ENCODE results near the gene PSTPIP1. TPM values are rescaled to one million over a fixed set of nuclear protein-coding genes. Genes with fewer than 3 reads are reported as not detected.

PSTPIP1 gene
- total and polyA plus RNA-seq, 10 of the 15 experiments (the other 5 are each of a cell fraction or from before 2014, with no cell fraction given): 0.50 to 29.3 (median 14.5) TPM

- TF ChIP-seq CBX3 (IDR thresholded peaks at IDR 0.05; ENCODE audit: borderline replicate concordance, low read depth): no peak
- no peak for TF ChIP-seq RBBP5 (conservative IDR thresholded peaks at IDR 0.05)
- TF ChIP-seq POLR2AphosphoS5 (IDR thresholded peaks at IDR 0.05; ENCODE audit: low read length): no peak
- TF ChIP-seq MYB (IDR thresholded peaks at IDR 0.05; ENCODE audit: borderline replicate concordance, low read depth, low read length): no peak
- no peak for TF ChIP-seq GABPA (IDR thresholded peaks at IDR 0.05; ENCODE audit: low read depth)
- TF ChIP-seq WRNIP1 (IDR thresholded peaks at IDR 0.05; ENCODE audit: borderline replicate concordance, low read depth, low read length): no peak
- TF ChIP-seq HDGF (IDR thresholded peaks at IDR 0.05): no peak
These were observed 27.0 kb downstream of the PSTPIP1 start (continued) for GRCh38 chr15:77021803-77022381.

GRCh38 chr15:77022646-77023575 lies 28.0 kb downstream of the PSTPIP1 start:
- ChIA-PET CTCF (interaction anchor here (0.6 to 17.4 kb wide), 33 partner anchors 9 to 841 kb away, joined by 3 to 483 read pairs (median 5); partner anchors contain the start of gene PSTPIP1), RAD21 (ENCODE audit: unreplicated experiment) (interaction anchor here (0.7 to 15.5 kb wide), 11 partner anchors 10 to 520 kb away, joined by 3 to 259 read pairs (median 4); no protein-coding TSS in a partner anchor), SMC1A (ENCODE audit: uncharacterized antibody, unreplicated experiment) (interaction anchor here (0.6 to 22.2 kb wide), 24 partner anchors 9 to 521 kb away, joined by 3 to 375 read pairs (median 5); partner anchors contain the start of gene PSTPIP1), POLR2A (interaction anchor here (1.0 to 5.9 kb wide), 4 partner anchors 8 to 39 kb away, joined by 3 to 39 read pairs (median 6); no protein-coding TSS in a partner anchor)
- in situ Hi-C loops (cut with MboI): no loop called here
- Histone ChIP-seq H3K27ac (ENCODE audit: control insufficient read depth, insufficient read depth) (no peak overlapping the region), H2AFZ (ENCODE audit: control insufficient read depth, low read depth, low read length) (no peak overlapping the region), H3K9ac (ENCODE audit: control insufficient read depth, insufficient read depth, low read length) (no peak overlapping the region), H3K4me2 (ENCODE audit: control insufficient read depth, insufficient read depth) (no peak overlapping the region), H3K27me3 (replicated peaks in 1 of 2; ENCODE audit: control insufficient read depth in 2 of 2, insufficient read depth in 2 of 2, low read length in 1 of 2) (no peaks in the 10 kb centered on the region), H3K79me2 (ENCODE audit: control insufficient read depth, insufficient read depth, low read length) (no peaks in the 10 kb centered on the region), H3K9me3 (replicated peaks; ENCODE audit: control insufficient read depth, insufficient read depth, low read length) (no peaks in the 10 kb centered on the region), H3K4me1 (ENCODE audit: control insufficient read depth, insufficient read depth, low read length) (peaks cover 38% of the 10 kb centered on the region), H3K36me3 (ENCODE audit: control insufficient read depth in 2 of 2, insufficient read depth in 2 of 2, low read length in 1 of 2) (no peaks in the 10 kb centered on the region), H3K4me3 (no peak overlapping the region), H4K20me1 (ENCODE audit: control insufficient read depth, insufficient read depth) (no peaks in the 10 kb centered on the region)
- 80% methylated on average over 14 of the region's 14 CpGs for WGBS (ENCODE audit: insufficient coverage, insufficient replicate concordance, low lambda C conversion rate, missing lambda C conversion rate)
- intact Hi-C loops (cut with micrococcal nuclease; ENCODE audit: unreplicated experiment): no loop called here
- no peak for FAIRE-seq
- BruUV-seq (replicated peaks): no TSS peak
- TF ChIP-seq CBFB (IDR thresholded peaks at IDR 0.05; ENCODE audit: low read depth): no peak
- TF ChIP-seq RUNX3 (IDR thresholded peaks at IDR 0.05; ENCODE audit: low read length): no peak
- no peak for DNase-seq (ENCODE audit: low read depth, low spot score)
- no peak for ATAC-seq
